B cell (primary cell): Measurements from ENCODE around the gene SMC1B. TPM values are rescaled to one million over a fixed set of nuclear protein-coding genes. Genes with fewer than 3 reads are reported as not detected.

Experiments used
- ATAC-seq: fragments of 200-7000 bp; cut with Tn5 transposase; one replicate; pipeline ENCODE4 v1.10.0; 2021; ENCODE audit warnings: low read depth, mild to moderate bottlenecking, moderate number of reproducible peaks, moderate library complexity
- CTCF ChIA-PET: fragments of 350-600 bp; sonication (Branson Sonifier 250); formaldehyde crosslinking; loops from one replicate; lab custom pipeline; 2021; ENCODE audit warnings: antibody characterized with exemption, inconsistent platforms; lab: Charles Lee
- POLR2A ChIA-PET: fragments of 350-600 bp; sonication (Branson Sonifier 250); formaldehyde crosslinking; loops from one replicate; lab custom pipeline; 2021; ENCODE audit warnings: antibody characterized with exemption; lab: Charles Lee
- DNase-seq: peaks from one replicate; pipeline ENCODE4 v3.0.0; 2013
- H2AFZ ChIP-seq: 2 replicates; pipeline ENCODE4 v1.6.1; 2012; ENCODE audit warnings: mild to moderate bottlenecking, low read depth, low read length; ENCODE audit not compliant: insufficient read depth, poor library complexity, severe bottlenecking
- H3K27ac ChIP-seq, 2 donors: 1 replicate in 1 of 2; 2 replicates in 1 of 2; pipeline ENCODE4 v1.5.1; 2012 to 2013; ENCODE audit warnings: low read length in 2 of 2, mild to moderate bottlenecking in 2 of 2, moderate library complexity in 1 of 2
- H3K27me3 ChIP-seq, 4 experiments: fragments of 200-600 bp in 1 of 4; sonication (generic) in 1 of 4; replicated peaks in 1 of 4; 1 replicate in 2 of 4; 2 replicates in 2 of 4; pipeline versions ENCODE4 v1.6.1 to v1.7.0; 2013 to 2016; ENCODE audit warnings: low read length in 3 of 4, mild to moderate bottlenecking in 2 of 4, mixed read lengths in 1 of 4, moderate library complexity in 1 of 4; ENCODE audit not compliant: insufficient read depth in 4 of 4, control insufficient read depth in 3 of 4; ENCODE audit errors: control extremely low read depth in 1 of 4
- H3K36me3 ChIP-seq, 2 experiments: replicated peaks in 1 of 2; 1 replicate in 1 of 2; 2 replicates in 1 of 2; pipeline versions ENCODE4 v1.6.1 to v1.7.1; 2013; ENCODE audit warnings: low read length in 1 of 2; ENCODE audit not compliant: insufficient read depth in 2 of 2, control insufficient read depth in 1 of 2; ENCODE audit errors: control extremely low read depth in 1 of 2, extremely low read depth in 1 of 2
- H3K4me1 ChIP-seq, 2 donors: fragments of 200-600 bp in 1 of 2; sonication (generic) in 1 of 2; 1 replicate in 1 of 2; 2 replicates in 1 of 2; pipeline versions ENCODE4 v1.5.1 to v1.6.1; 2013 to 2017; ENCODE audit warnings: low read length in 2 of 2; ENCODE audit not compliant: control insufficient read depth in 2 of 2, insufficient read depth in 2 of 2
- H3K4me2 ChIP-seq: replicated peaks from 2 replicates; pipeline ENCODE3; 2012; ENCODE audit warnings: mild to moderate bottlenecking, low read depth, low read length; ENCODE audit not compliant: poor library complexity, severe bottlenecking
- H3K4me3 ChIP-seq, 5 experiments: fragments of 200-600 bp in 1 of 5; sonication (generic) in 1 of 5; 1 replicate in 3 of 5; 2 replicates in 2 of 5; pipeline versions ENCODE4 v1.5.1 to v1.7.0; 2011 to 2016; ENCODE audit warnings: low read length in 4 of 5, mild to moderate bottlenecking in 4 of 5, low read depth in 2 of 5, control low read depth in 1 of 5, moderate library complexity in 1 of 5; ENCODE audit not compliant: insufficient read depth in 1 of 5; ENCODE audit errors: control extremely low read depth in 1 of 5, extremely low read depth in 1 of 5
- H3K79me2 ChIP-seq: fragments of 200-600 bp; sonication (generic); one replicate; pipeline ENCODE4 v1.6.0; 2016; ENCODE audit warnings: low read length; ENCODE audit not compliant: control insufficient read depth, insufficient read depth
- H3K9ac ChIP-seq: fragments of 200-600 bp; sonication (generic); 2 replicates; pipeline ENCODE4 v1.6.1; 2017; ENCODE audit warnings: mild to moderate bottlenecking, low read length, moderate library complexity
- H3K9me3 ChIP-seq, 3 donors: one replicate each; pipeline versions ENCODE4 v1.6.1 to v1.7.1; 2013; ENCODE audit warnings: low read length in 2 of 3; ENCODE audit not compliant: control insufficient read depth in 2 of 3, insufficient read depth in 1 of 3; ENCODE audit errors: control extremely low read depth in 1 of 3
- H4K20me1 ChIP-seq: 2 replicates; pipeline ENCODE4 v1.6.0; 2012; ENCODE audit warnings: mild to moderate bottlenecking, low read length; ENCODE audit not compliant: insufficient read depth, control insufficient read depth, poor library complexity, severe bottlenecking
- H3K27ac Mint-ChIP-seq: one replicate; pipeline ENCODE4 v1.8.0; 2021; ENCODE audit warnings: mixed read lengths
- H3K27me3 Mint-ChIP-seq: one replicate; pipeline ENCODE4 v1.8.0; 2021; ENCODE audit warnings: mixed read lengths
- H3K4me1 Mint-ChIP-seq: one replicate; pipeline ENCODE4 v1.8.0; 2021; ENCODE audit warnings: mixed read lengths
- H3K4me3 Mint-ChIP-seq: one replicate; pipeline ENCODE4 v1.8.0; 2021; ENCODE audit warnings: mixed read lengths
- H3K9me3 Mint-ChIP-seq: one replicate; pipeline ENCODE4 v1.8.0; 2022; ENCODE audit warnings: mixed read lengths; ENCODE audit not compliant: insufficient read depth
- CTCF ChIP-seq: fragments of 200-600 bp; IDR thresholded peaks from one replicate; pipeline ENCODE4 v1.8.0; 2022; ENCODE audit warnings: antibody characterized with exemption, mild to moderate bottlenecking
- EZH2 ChIP-seq: IDR thresholded peaks from 2 replicates; pipeline ENCODE4 v1.6.1; 2012; ENCODE audit warnings: borderline replicate concordance, low read depth, mild to moderate bottlenecking, moderate library complexity, low read length; ENCODE audit not compliant: insufficient read depth, poor library complexity, severe bottlenecking
- WGBS: methylation state at CpG from one replicate; pipeline ENCODE4 v1.1.5; 2013; ENCODE audit warnings: missing lambda C conversion rate; ENCODE audit not compliant: insufficient coverage; 5-methylcytosine and 5-hydroxymethylcytosine counted together
- intact Hi-C: fragments of 100-400 bp; cut with micrococcal nuclease; formaldehyde crosslinking; loops from one replicate; pipeline ENCODE4 v1.10.0; 2022
- polyA minus RNA-seq: library from RNA; depleted of rRNA, polyadenylated mRNA; stranded (reverse); fragments of >200 nt; gene quantifications from 2 replicates; pipeline ENCODE4 v1.2.3, GENCODE V29; 2012
- polyA plus RNA-seq: library from polyadenylated mRNA; depleted of rRNA; stranded (reverse); fragments of >200 nt; gene quantifications from 2 replicates; pipeline ENCODE4 v1.2.3, GENCODE V29; 2012
- total RNA-seq, 2 donors: library from RNA; stranded (reverse); fragments of 120-200 nt in 1 of 2; gene quantifications; 1 replicate in 1 of 2; 2 replicates in 1 of 2; pipeline versions ENCODE4 v1.2.3 to v1.2.4, GENCODE V29; 2013 to 2022

Gene SMC1B, protein sequence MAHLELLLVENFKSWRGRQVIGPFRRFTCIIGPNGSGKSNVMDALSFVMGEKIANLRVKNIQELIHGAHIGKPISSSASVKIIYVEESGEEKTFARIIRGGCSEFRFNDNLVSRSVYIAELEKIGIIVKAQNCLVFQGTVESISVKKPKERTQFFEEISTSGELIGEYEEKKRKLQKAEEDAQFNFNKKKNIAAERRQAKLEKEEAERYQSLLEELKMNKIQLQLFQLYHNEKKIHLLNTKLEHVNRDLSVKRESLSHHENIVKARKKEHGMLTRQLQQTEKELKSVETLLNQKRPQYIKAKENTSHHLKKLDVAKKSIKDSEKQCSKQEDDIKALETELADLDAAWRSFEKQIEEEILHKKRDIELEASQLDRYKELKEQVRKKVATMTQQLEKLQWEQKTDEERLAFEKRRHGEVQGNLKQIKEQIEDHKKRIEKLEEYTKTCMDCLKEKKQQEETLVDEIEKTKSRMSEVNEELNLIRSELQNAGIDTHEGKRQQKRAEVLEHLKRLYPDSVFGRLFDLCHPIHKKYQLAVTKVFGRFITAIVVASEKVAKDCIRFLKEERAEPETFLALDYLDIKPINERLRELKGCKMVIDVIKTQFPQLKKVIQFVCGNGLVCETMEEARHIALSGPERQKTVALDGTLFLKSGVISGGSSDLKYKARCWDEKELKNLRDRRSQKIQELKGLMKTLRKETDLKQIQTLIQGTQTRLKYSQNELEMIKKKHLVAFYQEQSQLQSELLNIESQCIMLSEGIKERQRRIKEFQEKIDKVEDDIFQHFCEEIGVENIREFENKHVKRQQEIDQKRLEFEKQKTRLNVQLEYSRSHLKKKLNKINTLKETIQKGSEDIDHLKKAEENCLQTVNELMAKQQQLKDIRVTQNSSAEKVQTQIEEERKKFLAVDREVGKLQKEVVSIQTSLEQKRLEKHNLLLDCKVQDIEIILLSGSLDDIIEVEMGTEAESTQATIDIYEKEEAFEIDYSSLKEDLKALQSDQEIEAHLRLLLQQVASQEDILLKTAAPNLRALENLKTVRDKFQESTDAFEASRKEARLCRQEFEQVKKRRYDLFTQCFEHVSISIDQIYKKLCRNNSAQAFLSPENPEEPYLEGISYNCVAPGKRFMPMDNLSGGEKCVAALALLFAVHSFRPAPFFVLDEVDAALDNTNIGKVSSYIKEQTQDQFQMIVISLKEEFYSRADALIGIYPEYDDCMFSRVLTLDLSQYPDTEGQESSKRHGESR
- 0.07 TPM in 1 of 2 replicates, not detected in the other for total RNA-seq
- total RNA-seq (2013), result 0.05 TPM
- not detected in 2 replicates for polyA plus RNA-seq
- polyA minus RNA-seq, result not detected in 2 replicates

DNA sequence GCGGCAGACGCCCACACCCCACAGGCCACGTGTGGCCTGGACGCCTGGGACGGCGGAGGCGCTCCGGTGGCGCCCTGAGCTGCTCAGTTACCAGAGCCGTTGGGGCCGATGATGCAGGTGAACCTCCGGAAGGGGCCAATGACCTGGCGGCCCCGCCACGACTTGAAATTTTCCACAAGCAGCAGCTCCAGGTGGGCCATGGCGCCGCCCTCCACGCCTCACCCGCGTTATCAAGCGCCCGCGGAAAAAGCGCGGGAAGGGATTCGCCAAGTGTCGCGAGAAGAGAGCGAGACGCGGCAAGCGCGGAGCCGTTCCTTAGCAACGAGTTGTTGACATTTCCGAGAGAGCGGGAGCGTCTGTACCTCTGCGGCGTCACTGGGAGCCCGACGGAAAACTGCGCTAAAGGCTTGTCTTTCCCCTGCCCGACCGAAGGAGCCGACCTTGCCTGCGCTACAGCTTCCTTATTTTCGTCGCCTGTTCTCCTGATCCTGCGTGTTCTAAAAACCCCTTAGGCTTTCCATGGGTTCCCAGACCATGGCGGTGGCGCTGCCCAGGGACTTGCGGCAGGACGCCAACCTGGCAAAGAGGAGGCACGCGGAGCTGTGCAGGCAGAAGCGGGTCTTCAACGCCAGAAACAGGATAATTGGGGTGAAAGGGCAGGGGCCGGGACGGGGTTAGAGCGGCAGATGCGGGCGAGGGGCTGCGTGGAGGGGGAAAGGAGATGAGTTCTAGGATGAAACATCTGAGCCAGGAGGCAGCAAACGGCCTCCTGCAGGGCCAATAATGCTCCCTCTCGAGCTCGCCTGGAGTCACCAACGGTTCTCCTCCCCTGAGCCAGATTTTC lies at the start of gene SMC1B, which contains the start of gene RIBC2:
Gene SMC1B (minus strand): TSS at position 232 of the 844 bp plus-strand sequence. CDS start 32 bp downstream, at position 200.
Gene RIBC2 (plus strand): TSS at position 326 of the 844 bp plus-strand sequence. CDS start 194 bp downstream, at position 520.
- H3K79me2 ChIP-seq, result no peaks in the 10 kb centered on the region
- ChIA-PET POLR2A (interaction anchor here (0.6 kb wide), 1 partner anchor 564 kb away, joined by 3 read pairs; the partner anchor contains the start of gene WNT7B), CTCF (interaction anchor here (1.3 kb wide), 1 partner anchor 9 kb away, joined by 5 read pairs; no protein-coding TSS in a partner anchor)
- Mint-ChIP-seq H3K27me3 (no peaks in the 10 kb centered on the region), H3K27ac (peak within 1 kb of the TSS; percentile 67), H3K4me3 (peak within 1 kb of the TSS; percentile 84), H3K4me1 (peaks cover 13% of the 10 kb centered on the region), H3K9me3 (no peaks in the 10 kb centered on the region)
- WGBS, result 10% methylated on average over 61 of the region's 68 CpGs
- H3K4me1 ChIP-seq, result peaks cover 12% of the 10 kb centered on the region in 2 donors
- H3K36me3 ChIP-seq, result no peaks in the 10 kb centered on the region
- H3K9me3 ChIP-seq, result peaks cover 0 to 6% (median 0%) of the 10 kb centered on the region in 3 donors
- peaks cover 0 to 13% (median 4%) of the 10 kb centered on the region in 4 experiments for H3K27me3 ChIP-seq
- peak within 1 kb of the TSS; percentile 82 for H2AFZ ChIP-seq
- intact Hi-C loops, result no loop called here
- peak within 1 kb of the TSS; percentile 6 to 49 (median 38) for H3K4me3 ChIP-seq
- H3K4me2 ChIP-seq, result peak within 1 kb of the TSS; percentile 78
- peak; percentile 84 for ATAC-seq
- DNase-seq, result peak; percentile 65
- H4K20me1 ChIP-seq, result no peaks in the 10 kb centered on the region
- no peak within 1 kb of the TSS for H3K27ac ChIP-seq
- TF ChIP-seq EZH2 (no peak), CTCF (no peak)
- peak within 1 kb of the TSS; percentile 57 for H3K9ac ChIP-seq
